Measurements from ENCODE around the gene DUS3L.

DNA sequence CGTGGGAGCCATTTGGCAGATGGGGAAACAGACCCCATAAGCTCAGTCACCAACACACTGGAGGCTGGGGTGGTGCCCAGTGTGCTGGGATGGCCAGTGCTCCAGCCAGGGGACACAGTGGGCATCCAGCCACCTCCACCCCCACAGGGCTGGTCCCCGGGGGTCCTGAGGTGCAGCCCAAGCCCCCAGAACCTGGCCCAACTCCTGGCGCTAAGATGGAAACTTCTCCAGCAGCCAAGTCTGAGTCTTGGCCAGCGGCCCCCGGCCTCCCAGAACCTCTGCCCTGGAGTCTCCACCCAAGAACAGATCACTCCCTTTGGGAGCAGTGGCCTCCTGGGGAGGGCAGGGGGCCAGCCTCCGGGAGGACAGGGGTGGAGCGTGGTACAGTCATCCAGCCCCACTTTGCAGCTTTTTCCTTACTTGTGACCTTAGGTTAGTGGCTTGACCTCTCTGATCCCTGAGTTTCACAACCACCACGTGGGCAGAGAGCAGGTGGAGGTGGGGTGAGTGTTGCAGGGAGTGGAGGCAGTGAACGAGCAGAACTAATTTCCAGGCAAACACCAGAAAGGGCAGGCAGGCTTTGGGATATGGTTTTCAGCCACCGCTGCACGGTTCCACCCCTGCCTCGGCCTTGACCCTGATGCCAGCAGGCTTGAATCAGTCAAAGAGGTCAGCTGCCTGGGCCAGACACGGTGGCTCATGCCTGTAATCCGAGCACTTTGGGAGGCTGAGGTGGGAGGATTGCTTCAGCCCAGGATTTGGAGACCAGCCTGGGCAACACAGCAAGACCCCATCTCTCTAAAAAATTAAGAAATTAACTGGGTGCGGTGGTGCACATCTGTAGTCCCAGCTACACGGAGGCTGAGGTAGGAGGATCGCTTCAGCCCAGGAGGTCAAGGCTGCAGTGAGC is 9.7 kb upstream of the DUS3L start:
- TF ChIP-seq, protein P1, sequence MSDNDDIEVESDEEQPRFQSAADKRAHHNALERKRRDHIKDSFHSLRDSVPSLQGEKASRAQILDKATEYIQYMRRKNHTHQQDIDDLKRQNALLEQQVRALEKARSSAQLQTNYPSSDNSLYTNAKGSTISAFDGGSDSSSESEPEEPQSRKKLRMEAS (IDR thresholded peaks at IDR 0.05) = no peak
- TF ChIP-seq MAFK (IDR thresholded peaks at IDR 0.05; ENCODE audit: low read depth, low read length) (no peak), CHD2 (IDR thresholded peaks at IDR 0.05; ENCODE audit: low read length) (no peak), FOSL1 (IDR thresholded peaks at IDR 0.05; ENCODE audit: insufficient read depth, low read depth, low read length) (no peak)
